Measurements from ENCODE around the gene SMIM44.

The SMIM44 gene

DNA sequence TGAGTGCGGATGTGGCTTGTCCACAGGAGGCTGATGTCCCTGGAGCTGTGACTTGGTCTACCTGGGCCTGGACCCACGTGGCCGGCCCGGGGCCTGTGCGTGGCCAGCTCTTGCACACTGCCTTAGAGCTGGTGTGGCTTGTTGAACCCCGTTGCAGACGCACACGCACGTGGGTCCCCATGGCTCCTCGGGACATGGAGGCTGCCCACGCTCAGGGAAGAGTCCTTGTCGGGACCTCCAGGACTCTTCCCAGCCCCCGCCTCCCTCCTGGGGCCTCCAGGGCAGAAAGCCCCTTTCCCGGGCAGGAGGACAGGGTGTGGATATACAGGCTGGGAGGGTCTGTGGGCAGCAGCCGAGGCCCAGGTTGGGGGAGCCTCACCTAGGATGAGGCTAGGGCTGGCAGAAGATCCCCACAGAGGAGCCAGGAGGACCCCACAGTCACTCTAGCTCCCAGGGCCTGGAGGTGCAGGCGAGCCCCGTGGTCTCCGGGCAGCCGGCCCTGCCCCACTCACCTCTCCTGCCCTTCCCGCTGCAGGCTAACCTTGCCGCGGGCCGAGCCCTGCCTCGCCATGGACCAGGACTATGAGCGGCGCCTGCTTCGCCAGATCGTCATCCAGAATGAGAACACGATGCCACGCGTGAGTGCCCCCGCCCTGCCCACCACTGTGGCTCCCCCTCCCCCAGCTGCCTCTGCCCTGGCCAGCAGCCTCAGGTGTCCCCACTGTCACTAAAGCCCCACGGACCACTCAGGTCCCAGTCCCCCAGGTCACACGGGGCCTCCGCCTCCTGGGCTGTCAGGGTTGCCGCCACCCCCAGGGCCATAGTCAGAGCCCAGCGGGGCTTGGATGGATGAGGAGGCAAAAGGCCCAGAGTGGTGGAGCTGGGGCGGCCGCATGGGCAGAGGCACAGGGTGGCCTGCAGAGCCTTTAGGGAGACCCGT is 39.5 kb upstream of the SMIM44 start:
- H3K4me3 ChIP-seq (ENCODE audit: insufficient read depth, low read length, poor library complexity, severe bottlenecking) = no peak overlapping the region
- no peak for TF ChIP-seq CTCF (IDR thresholded peaks at IDR 0.05; ENCODE audit: insufficient read depth, low read length, poor library complexity, severe bottlenecking)
- H4K20me1 ChIP-seq (ENCODE audit: low read depth, low read length) = 0 out of 2 replicates have a peak, but pooled peaks cover 5% of the 10 kb centered on the region
- H3K9me2 ChIP-seq (replicated peaks; ENCODE audit: insufficient read depth, low read length) = no peaks in the 10 kb centered on the region
- no peak overlapping the region for H3K4me2 ChIP-seq (ENCODE audit: low read depth, low read length, poor library complexity, severe bottlenecking)
- peaks cover 40% of the 10 kb centered on the region for H3K79me2 ChIP-seq (ENCODE audit: insufficient read depth, low read length)
- no peak overlapping the region for H3K9ac ChIP-seq (ENCODE audit: low read length)
- H3K27me3 ChIP-seq (ENCODE audit: low read length) = no peaks in the 10 kb centered on the region
- no peak overlapping the region for H3K27ac ChIP-seq (ENCODE audit: low read depth, low read length)
- H3K36me3 ChIP-seq (ENCODE audit: low read length) = no peaks in the 10 kb centered on the region
- no peaks in the 10 kb centered on the region for H3K9me3 ChIP-seq (ENCODE audit: insufficient read depth, low read length)
- H2AFZ ChIP-seq (ENCODE audit: low read depth, low read length, severe bottlenecking) = no peak overlapping the region
- H3F3A ChIP-seq (ENCODE audit: insufficient read depth) = no peaks in the 10 kb centered on the region

DNA sequence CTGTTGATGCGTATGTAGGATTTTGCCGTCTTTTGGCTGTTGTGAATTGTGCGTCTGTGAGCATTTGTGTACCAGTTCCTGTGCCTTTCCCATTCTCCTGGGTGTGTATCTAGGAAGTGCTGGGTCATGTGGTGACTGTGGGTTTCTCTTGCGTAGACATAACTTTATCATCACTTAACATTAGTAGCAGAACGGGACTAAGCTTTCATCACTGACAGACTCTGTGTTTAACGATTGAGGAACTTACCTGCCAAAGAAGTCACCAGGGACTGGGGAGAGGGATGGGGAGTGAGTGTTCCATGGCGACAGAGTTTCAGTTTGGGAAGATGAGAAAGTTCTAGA is 37.8 kb upstream of the SMIM44 start:
- H2AFZ ChIP-seq (ENCODE audit: low read depth, low read length, severe bottlenecking) = no peak overlapping the region
- H3F3A ChIP-seq (ENCODE audit: insufficient read depth) = no peaks in the 10 kb centered on the region
- no peak overlapping the region for H3K27ac ChIP-seq (ENCODE audit: low read depth, low read length)
- H3K4me2 ChIP-seq (ENCODE audit: low read depth, low read length, poor library complexity, severe bottlenecking) = no peak overlapping the region
- no peak overlapping the region for H3K4me3 ChIP-seq (ENCODE audit: insufficient read depth, low read length, poor library complexity, severe bottlenecking)
- H3K9me2 ChIP-seq (replicated peaks; ENCODE audit: insufficient read depth, low read length) = no peaks in the 10 kb centered on the region
- H3K79me2 ChIP-seq (ENCODE audit: insufficient read depth, low read length) = peaks cover 52% of the 10 kb centered on the region
- TF ChIP-seq EZH2phosphoT487 (conservative IDR thresholded peaks at IDR 0.05; ENCODE audit: low read length) (no peak), CTCF (IDR thresholded peaks at IDR 0.05; ENCODE audit: insufficient read depth, low read length, poor library complexity, severe bottlenecking) (no peak)
- no peak overlapping the region for H3K9ac ChIP-seq (ENCODE audit: low read length)
- no peaks in the 10 kb centered on the region for H3K27me3 ChIP-seq (ENCODE audit: low read length)
- H3K9me3 ChIP-seq (ENCODE audit: insufficient read depth, low read length) = no peaks in the 10 kb centered on the region
- 0 out of 2 replicates have a peak, but pooled peaks cover 5% of the 10 kb centered on the region for H4K20me1 ChIP-seq (ENCODE audit: low read depth, low read length)
- no peaks in the 10 kb centered on the region for H3K36me3 ChIP-seq (ENCODE audit: low read length)

- H3K9ac ChIP-seq (ENCODE audit: low read length) = no peak overlapping the region
- no peak overlapping the region for H3K4me2 ChIP-seq (ENCODE audit: low read depth, low read length, poor library complexity, severe bottlenecking)
- no peaks in the 10 kb centered on the region for H3K36me3 ChIP-seq (ENCODE audit: low read length)
- peaks cover 59% of the 10 kb centered on the region for H3K79me2 ChIP-seq (ENCODE audit: insufficient read depth, low read length)
- TF ChIP-seq CTCF (IDR thresholded peaks at IDR 0.05; ENCODE audit: insufficient read depth, low read length, poor library complexity, severe bottlenecking) (no peak), EZH2phosphoT487 (conservative IDR thresholded peaks at IDR 0.05; ENCODE audit: low read length) (no peak)
- H3K9me3 ChIP-seq (ENCODE audit: insufficient read depth, low read length) = no peaks in the 10 kb centered on the region
- 0 out of 2 replicates have a peak, but pooled peaks cover 5% of the 10 kb centered on the region for H4K20me1 ChIP-seq (ENCODE audit: low read depth, low read length)
- H3K4me3 ChIP-seq (ENCODE audit: insufficient read depth, low read length, poor library complexity, severe bottlenecking) = no peak overlapping the region
- H2AFZ ChIP-seq (ENCODE audit: low read depth, low read length, severe bottlenecking) = no peak overlapping the region
- no peaks in the 10 kb centered on the region for H3K27me3 ChIP-seq (ENCODE audit: low read length)
- H3F3A ChIP-seq (ENCODE audit: insufficient read depth) = no peaks in the 10 kb centered on the region
- no peaks in the 10 kb centered on the region for H3K9me2 ChIP-seq (replicated peaks; ENCODE audit: insufficient read depth, low read length)
- H3K27ac ChIP-seq (ENCODE audit: low read depth, low read length) = no peak overlapping the region
Measured at GRCh38 chr19:3520166-3521103, 37.2 kb upstream of the SMIM44 start.
